ENCODE measurements around the gene CACNB2. TPM values are rescaled to one million over a fixed set of nuclear protein-coding genes. Genes with fewer than 3 reads are reported as not detected.
"Not testable (repeated sequence)": the region's sequence is repeated elsewhere in the genome, so short reads cannot be mapped to it uniquely, and the experiment has no call there.

Gene CACNB2
- total and polyA plus RNA-seq, 4 donors, result 0.38 to 3.1 (median 0.83) TPM

GRCh38 chr10:18205098-18205834 is 65.0 kb downstream of the CACNB2 start:
- no peak overlapping the region for H3K27ac ChIP-seq (ENCODE audit: low read depth in 1 of 2, low read length in 2 of 2)
- peaks cover 0 to 11% (median 3%) of the 10 kb centered on the region in 4 donors for H3K27me3 ChIP-seq (ENCODE audit: control insufficient read depth in 4 of 4, insufficient read depth in 4 of 4, low read length in 3 of 4)
- H3K4me1 ChIP-seq (ENCODE audit: control insufficient read depth in 4 of 4, insufficient read depth in 4 of 4, low read length in 3 of 4), result no peaks in the 10 kb centered on the region
- DNase-seq (ENCODE audit: low spot score), result no peak
- no peaks in the 10 kb centered on the region for H3K9me3 ChIP-seq (ENCODE audit: control insufficient read depth in 4 of 4, low read length in 3 of 4)
- H3K4me3 ChIP-seq (ENCODE audit: low read depth in 1 of 3, low read length in 3 of 3), result no peak overlapping the region
- H3K36me3 ChIP-seq (ENCODE audit: control insufficient read depth in 4 of 4, insufficient read depth in 3 of 4, low read depth in 1 of 4, low read length in 3 of 4), result no peaks in the 10 kb centered on the region
- H3K9ac ChIP-seq (ENCODE audit: low read depth in 1 of 2, low read length in 2 of 2), result no peak overlapping the region
- TF ChIP-seq, protein P1, sequence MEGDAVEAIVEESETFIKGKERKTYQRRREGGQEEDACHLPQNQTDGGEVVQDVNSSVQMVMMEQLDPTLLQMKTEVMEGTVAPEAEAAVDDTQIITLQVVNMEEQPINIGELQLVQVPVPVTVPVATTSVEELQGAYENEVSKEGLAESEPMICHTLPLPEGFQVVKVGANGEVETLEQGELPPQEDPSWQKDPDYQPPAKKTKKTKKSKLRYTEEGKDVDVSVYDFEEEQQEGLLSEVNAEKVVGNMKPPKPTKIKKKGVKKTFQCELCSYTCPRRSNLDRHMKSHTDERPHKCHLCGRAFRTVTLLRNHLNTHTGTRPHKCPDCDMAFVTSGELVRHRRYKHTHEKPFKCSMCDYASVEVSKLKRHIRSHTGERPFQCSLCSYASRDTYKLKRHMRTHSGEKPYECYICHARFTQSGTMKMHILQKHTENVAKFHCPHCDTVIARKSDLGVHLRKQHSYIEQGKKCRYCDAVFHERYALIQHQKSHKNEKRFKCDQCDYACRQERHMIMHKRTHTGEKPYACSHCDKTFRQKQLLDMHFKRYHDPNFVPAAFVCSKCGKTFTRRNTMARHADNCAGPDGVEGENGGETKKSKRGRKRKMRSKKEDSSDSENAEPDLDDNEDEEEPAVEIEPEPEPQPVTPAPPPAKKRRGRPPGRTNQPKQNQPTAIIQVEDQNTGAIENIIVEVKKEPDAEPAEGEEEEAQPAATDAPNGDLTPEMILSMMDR (IDR thresholded peaks at IDR 0.05; ENCODE audit: low read depth, low read length, missing input control), result no peak
- no peak for TF ChIP-seq MAX (IDR thresholded peaks at IDR 0.05)
- TF ChIP-seq HNF4A (conservative IDR thresholded peaks at IDR 0.05), result no peak
- TF ChIP-seq ZBTB33 (IDR thresholded peaks at IDR 0.05), result no peak
- TF ChIP-seq, protein P2, sequence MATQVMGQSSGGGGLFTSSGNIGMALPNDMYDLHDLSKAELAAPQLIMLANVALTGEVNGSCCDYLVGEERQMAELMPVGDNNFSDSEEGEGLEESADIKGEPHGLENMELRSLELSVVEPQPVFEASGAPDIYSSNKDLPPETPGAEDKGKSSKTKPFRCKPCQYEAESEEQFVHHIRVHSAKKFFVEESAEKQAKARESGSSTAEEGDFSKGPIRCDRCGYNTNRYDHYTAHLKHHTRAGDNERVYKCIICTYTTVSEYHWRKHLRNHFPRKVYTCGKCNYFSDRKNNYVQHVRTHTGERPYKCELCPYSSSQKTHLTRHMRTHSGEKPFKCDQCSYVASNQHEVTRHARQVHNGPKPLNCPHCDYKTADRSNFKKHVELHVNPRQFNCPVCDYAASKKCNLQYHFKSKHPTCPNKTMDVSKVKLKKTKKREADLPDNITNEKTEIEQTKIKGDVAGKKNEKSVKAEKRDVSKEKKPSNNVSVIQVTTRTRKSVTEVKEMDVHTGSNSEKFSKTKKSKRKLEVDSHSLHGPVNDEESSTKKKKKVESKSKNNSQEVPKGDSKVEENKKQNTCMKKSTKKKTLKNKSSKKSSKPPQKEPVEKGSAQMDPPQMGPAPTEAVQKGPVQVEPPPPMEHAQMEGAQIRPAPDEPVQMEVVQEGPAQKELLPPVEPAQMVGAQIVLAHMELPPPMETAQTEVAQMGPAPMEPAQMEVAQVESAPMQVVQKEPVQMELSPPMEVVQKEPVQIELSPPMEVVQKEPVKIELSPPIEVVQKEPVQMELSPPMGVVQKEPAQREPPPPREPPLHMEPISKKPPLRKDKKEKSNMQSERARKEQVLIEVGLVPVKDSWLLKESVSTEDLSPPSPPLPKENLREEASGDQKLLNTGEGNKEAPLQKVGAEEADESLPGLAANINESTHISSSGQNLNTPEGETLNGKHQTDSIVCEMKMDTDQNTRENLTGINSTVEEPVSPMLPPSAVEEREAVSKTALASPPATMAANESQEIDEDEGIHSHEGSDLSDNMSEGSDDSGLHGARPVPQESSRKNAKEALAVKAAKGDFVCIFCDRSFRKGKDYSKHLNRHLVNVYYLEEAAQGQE (IDR thresholded peaks at IDR 0.05), result no peak
- no peak for TF ChIP-seq GABPA (IDR thresholded peaks at IDR 0.05 in 1 of 2, conservative IDR thresholded peaks at IDR 0.05 in 1 of 2)
- TF ChIP-seq TAF1 (conservative IDR thresholded peaks at IDR 0.05), result no peak
- TF ChIP-seq FOXA1 (IDR thresholded peaks at IDR 0.05), result no peak
- TF ChIP-seq RAD21 (IDR thresholded peaks at IDR 0.05), result no peak
- no peak for TF ChIP-seq NR2F2 (IDR thresholded peaks at IDR 0.05)
- no peak for TF ChIP-seq JUND (IDR thresholded peaks at IDR 0.05)
- WGBS, result 90% methylated on average over 5 of the region's 5 CpGs

- not testable (repeated sequence) for H3K9ac ChIP-seq (ENCODE audit: low read depth in 1 of 2, low read length in 2 of 2); H3K9me3 ChIP-seq (ENCODE audit: control insufficient read depth in 4 of 4, low read length in 3 of 4); DNase-seq (ENCODE audit: low spot score); H3K36me3 ChIP-seq (ENCODE audit: control insufficient read depth in 4 of 4, insufficient read depth in 3 of 4, low read depth in 1 of 4, low read length in 3 of 4); H3K4me3 ChIP-seq (ENCODE audit: low read depth in 1 of 3, low read length in 3 of 3); H3K4me1 ChIP-seq (ENCODE audit: control insufficient read depth in 4 of 4, insufficient read depth in 4 of 4, low read length in 3 of 4); H3K27ac ChIP-seq (ENCODE audit: low read depth in 1 of 2, low read length in 2 of 2)
- H3K27me3 ChIP-seq (ENCODE audit: control insufficient read depth in 4 of 4, insufficient read depth in 4 of 4, low read length in 3 of 4), result peaks cover 0 to 11% (median 5%) of the 10 kb centered on the region in 4 donors
- 89% methylated on average over 3 of the region's 3 CpGs for WGBS
Observed at GRCh38 chr10:18208186-18208585, 68.0 kb downstream of the CACNB2 start.

All from liver (tissue), 9 donors.